GM19328 (cell line): ENCODE measurements around the gene CBFB.
"Not testable (repeated sequence)": the region's sequence is repeated elsewhere in the genome, so short reads cannot be mapped to it uniquely, and the experiment has no call there.

Source experiments
- ATAC-seq: cut with Tn5 transposase; IDR thresholded peaks from one replicate; pipeline ENCODE4 v1.9.1; 2021; ENCODE audit warnings: mild to moderate bottlenecking, moderate library complexity; ENCODE audit not compliant: unreplicated experiment

CBFB gene

GRCh38 chr16:67117716-67118115 lies 88.8 kb downstream of the CBFB start:
- no peak for ATAC-seq

- ATAC-seq = no peak
Measured at GRCh38 chr16:67120025-67120424, 91.1 kb downstream of the CBFB start.

- ATAC-seq = not testable (repeated sequence)
Measured at GRCh38 chr16:67122799-67123198, 93.8 kb downstream of the CBFB start.

- no peak for ATAC-seq
Measured at GRCh38 chr16:67128417-67128816, 99.5 kb downstream of the CBFB start.

GRCh38 chr16:67128887-67129286 lies 99.9 kb downstream of the CBFB start:
- no peak for ATAC-seq

GRCh38 chr16:67129422-67129821 lies 100.5 kb downstream of the CBFB start:
- no peak for ATAC-seq

GRCh38 chr16:67137605-67138004 lies 108.7 kb downstream of the CBFB start:
- no peak for ATAC-seq

GRCh38 chr16:67141391-67141790 lies 112.4 kb downstream of the CBFB start:
- no peak for ATAC-seq

- no peak for ATAC-seq
Measured at GRCh38 chr16:67142342-67142741, 113.4 kb downstream of the CBFB start.

- ATAC-seq = no peak
Measured at GRCh38 chr16:67144943-67145342, 116.0 kb downstream of the CBFB start.

GRCh38 chr16:67145746-67146145 lies 116.8 kb downstream of the CBFB start:
- no peak for ATAC-seq

GRCh38 chr16:67146523-67147357 lies 117.8 kb downstream of the CBFB start:
- no peak for ATAC-seq

GRCh38 chr16:67147437-67148140 lies 118.6 kb downstream of the CBFB start:
- ATAC-seq = no peak

GRCh38 chr16:67148221-67148620 lies 119.3 kb downstream of the CBFB start:
- ATAC-seq = no peak

GRCh38 chr16:67148656-67149275 lies 119.8 kb downstream of the CBFB start:
- no peak for ATAC-seq

- ATAC-seq = no peak
Measured at GRCh38 chr16:67149276-67150046, 120.5 kb downstream of the CBFB start.

GRCh38 chr16:67150047-67150832 lies 121.3 kb downstream of the CBFB start:
- no peak for ATAC-seq
